Measurements from ENCODE around the gene DNAJC6. TPM values are rescaled to one million over a fixed set of nuclear protein-coding genes. Genes with fewer than 3 reads are reported as not detected.

DNAJC6 gene
- total and polyA plus RNA-seq, 2 of the 13 experiments (the other 11 are each of a cell fraction or from before 2014, with no cell fraction given), result 1.0 to 1.6 TPM

GRCh38 chr1:65416767-65417166, 107.4 kb downstream of the DNAJC6 start:
- Histone ChIP-seq H3K36me3 (replicated peaks in 1 of 2; ENCODE audit: control insufficient read depth in 1 of 2, insufficient read depth in 2 of 2, low read length in 2 of 2) (no peaks in the 10 kb centered on the region), H3K4me2 (ENCODE audit: low read depth, low read length) (no peak overlapping the region), H3K9me3 (ENCODE audit: low read length) (no peaks in the 10 kb centered on the region), H3K4me3 (replicated peaks in 1 of 3; ENCODE audit: insufficient read depth in 1 of 3, low read depth in 2 of 3, low read length in 3 of 3) (no peak overlapping the region), H3K79me2 (ENCODE audit: insufficient read depth, low read length) (peaks cover 8% of the 10 kb centered on the region), H4K20me1 (ENCODE audit: insufficient read depth, low read length) (no peaks in the 10 kb centered on the region), H3K27me3 (ENCODE audit: control insufficient read depth in 1 of 2, insufficient read depth in 2 of 2, low read length in 2 of 2) (no peaks in the 10 kb centered on the region; a peak in 1 of 5 replicates), H3K9ac (ENCODE audit: insufficient read depth, low read depth, low read length) (no peak overlapping the region), H3K27ac (ENCODE audit: extremely low read length, insufficient read depth, low read length) (no peak overlapping the region), H3K4me1 (ENCODE audit: insufficient read depth, low read length) (peaks cover 28% of the 10 kb centered on the region), H2AFZ (ENCODE audit: low read length) (no peak overlapping the region)
- in situ Hi-C loops (cut with HindIII; ENCODE audit: extremely low pct_ligation_motif_present, low pct_unique_long_range_greater_than_20kb), result loop anchor here (10.0 kb wide), 1 partner anchor 162 kb away; no protein-coding TSS in a partner anchor
- BruUV-seq (replicated peaks), result no TSS peak
- ChIA-PET POLR2A (interaction anchor here (1.2 kb wide), 1 partner anchor 9 kb away, joined by 5 read pairs; no protein-coding TSS in a partner anchor), CTCF (ENCODE audit: low intra/inter-chr PET ratio, low total read pairs) (no interaction called here)
- 92% methylated on average over 1 of the region's 1 CpG for WGBS (ENCODE audit: low lambda C conversion rate)
- no peak for FAIRE-seq
- DNase-seq (ENCODE audit: low spot score), result no peak
- intact Hi-C loops (cut with micrococcal nuclease; ENCODE audit: unreplicated experiment), result loop anchor here (5.0 kb wide), 1 partner anchor 149 kb away; no protein-coding TSS in a partner anchor
- ATAC-seq, result no peak
- TF ChIP-seq CEBPB (IDR thresholded peaks at IDR 0.05; ENCODE audit: borderline replicate concordance, low read depth, low read length) (peak; percentile 24; the same call in 1 of the 2 replicates), ZBTB43 (CRISPR knock-in tag; conservative IDR thresholded peaks at IDR 0.05) (no peak), NPAS2 (CRISPR knock-in tag; IDR thresholded peaks at IDR 0.05; ENCODE audit: borderline replicate concordance) (no peak)

GRCh38 chr1:65417729-65418128, 108.4 kb downstream of the DNAJC6 start:
- no peaks in the 10 kb centered on the region for H4K20me1 ChIP-seq (ENCODE audit: insufficient read depth, low read length)
- intact Hi-C loops (cut with micrococcal nuclease; ENCODE audit: unreplicated experiment) (loop anchor here (5.0 kb wide), 1 partner anchor 150 kb away; no protein-coding TSS in a partner anchor), in situ Hi-C loops (cut with HindIII; ENCODE audit: extremely low pct_ligation_motif_present, low pct_unique_long_range_greater_than_20kb) (loop anchor here (10.0 kb wide), 1 partner anchor 163 kb away; no protein-coding TSS in a partner anchor)
- H3K27me3 ChIP-seq (ENCODE audit: control insufficient read depth in 1 of 2, insufficient read depth in 2 of 2, low read length in 2 of 2), result no peaks in the 10 kb centered on the region; a peak in 1 of 5 replicates
- no peak overlapping the region for H3K9ac ChIP-seq (ENCODE audit: insufficient read depth, low read depth, low read length)
- peaks cover 37% of the 10 kb centered on the region for H3K4me1 ChIP-seq (ENCODE audit: insufficient read depth, low read length)
- FAIRE-seq (no peak), DNase-seq (ENCODE audit: low spot score) (no peak), ATAC-seq (no peak)
- CTCF ChIA-PET (ENCODE audit: low intra/inter-chr PET ratio, low total read pairs), result no interaction called here
- TF ChIP-seq KDM3A (CRISPR knock-in tag; IDR thresholded peaks at IDR 0.05; ENCODE audit: low read depth) (no peak), ZFP82 (CRISPR knock-in tag; IDR thresholded peaks at IDR 0.05; ENCODE audit: borderline replicate concordance) (no peak), GPN1 (CRISPR knock-in tag; IDR thresholded peaks at IDR 0.05; ENCODE audit: borderline replicate concordance) (no peak), ZNF83 (CRISPR knock-in tag; IDR thresholded peaks at IDR 0.05; ENCODE audit: borderline replicate concordance) (no peak), MAFK (conservative IDR thresholded peaks at IDR 0.05 in 1 of 2, IDR thresholded peaks at IDR 0.05 in 1 of 2; ENCODE audit: low read length in 2 of 2) (0 out of 4 replicates have a peak, but pooled peaks of 1 of the 2 experiments have one; percentile 0), POLR2AphosphoS2 (IDR thresholded peaks at IDR 0.05; ENCODE audit: low read depth, low read length) (no peak)
- POLR2A ChIA-PET, result interaction anchor here (0.6 to 1.2 kb wide), 2 partner anchors 10 to 151 kb away, joined by 3 to 5 read pairs; no protein-coding TSS in a partner anchor
- BruUV-seq (replicated peaks), result no TSS peak
- H3K4me3 ChIP-seq (replicated peaks in 1 of 3; ENCODE audit: insufficient read depth in 1 of 3, low read depth in 2 of 3, low read length in 3 of 3), result no peak overlapping the region
- H3K79me2 ChIP-seq (ENCODE audit: insufficient read depth, low read length), result peaks cover 18% of the 10 kb centered on the region
- no peak overlapping the region for H2AFZ ChIP-seq (ENCODE audit: low read length)
- H3K4me2 ChIP-seq (ENCODE audit: low read depth, low read length), result peak overlapping the region; percentile 34; the same call in 1 of the 2 replicates
- whole genome bisulfite sequencing (ENCODE audit: low lambda C conversion rate), result 48% methylated on average over 2 of the region's 2 CpGs
- no peaks in the 10 kb centered on the region for H3K9me3 ChIP-seq (ENCODE audit: low read length)
- no peak overlapping the region for H3K27ac ChIP-seq (ENCODE audit: extremely low read length, insufficient read depth, low read length)
- no peaks in the 10 kb centered on the region for H3K36me3 ChIP-seq (replicated peaks in 1 of 2; ENCODE audit: control insufficient read depth in 1 of 2, insufficient read depth in 2 of 2, low read length in 2 of 2)
